Measurements from ENCODE around the gene ZNF281. TPM values are rescaled to one million over a fixed set of nuclear protein-coding genes. Genes with fewer than 3 reads are reported as not detected.

The ZNF281 gene
- total RNA-seq, 1 donor from 2014 or later: 47.1 TPM

DNA sequence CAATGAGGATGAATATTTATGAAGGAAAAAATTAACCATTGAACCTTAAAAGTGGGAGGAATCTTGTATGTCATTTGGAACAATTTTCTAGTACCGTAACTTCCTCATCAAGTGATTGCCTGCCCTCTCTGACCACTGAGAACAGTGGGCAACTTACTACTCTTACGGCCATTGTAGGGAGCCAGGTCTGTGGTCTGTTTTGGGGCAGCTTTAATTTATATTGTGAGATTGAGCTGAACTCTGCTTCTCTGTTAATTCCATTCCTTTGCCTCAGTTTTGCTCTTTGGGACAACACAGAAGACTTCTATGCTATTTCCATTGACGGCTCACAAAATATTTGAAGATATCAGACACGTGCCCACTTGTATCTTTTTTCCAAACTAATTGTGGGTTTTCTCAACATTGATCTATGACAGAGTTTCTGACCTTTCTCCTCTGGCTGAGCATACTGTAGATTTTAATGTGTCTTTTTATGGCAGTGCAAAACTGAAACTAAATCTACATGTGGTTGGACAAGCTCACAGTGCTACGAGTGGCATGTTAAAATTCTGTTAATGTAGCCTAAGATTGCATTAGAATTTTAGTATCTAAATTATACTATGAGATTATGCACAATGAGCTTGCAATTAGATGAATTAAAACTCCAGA is 27.8 kb upstream of the ZNF281 start:
- H3K9me3 ChIP-seq (ENCODE audit: low read depth): no peaks in the 10 kb centered on the region

GRCh38 chr1:200437088-200437487 is 27.3 kb upstream of the ZNF281 start:
- no peak for TF ChIP-seq EZH2phosphoT487 (IDR thresholded peaks at IDR 0.05)
- TF ChIP-seq, protein P1, sequence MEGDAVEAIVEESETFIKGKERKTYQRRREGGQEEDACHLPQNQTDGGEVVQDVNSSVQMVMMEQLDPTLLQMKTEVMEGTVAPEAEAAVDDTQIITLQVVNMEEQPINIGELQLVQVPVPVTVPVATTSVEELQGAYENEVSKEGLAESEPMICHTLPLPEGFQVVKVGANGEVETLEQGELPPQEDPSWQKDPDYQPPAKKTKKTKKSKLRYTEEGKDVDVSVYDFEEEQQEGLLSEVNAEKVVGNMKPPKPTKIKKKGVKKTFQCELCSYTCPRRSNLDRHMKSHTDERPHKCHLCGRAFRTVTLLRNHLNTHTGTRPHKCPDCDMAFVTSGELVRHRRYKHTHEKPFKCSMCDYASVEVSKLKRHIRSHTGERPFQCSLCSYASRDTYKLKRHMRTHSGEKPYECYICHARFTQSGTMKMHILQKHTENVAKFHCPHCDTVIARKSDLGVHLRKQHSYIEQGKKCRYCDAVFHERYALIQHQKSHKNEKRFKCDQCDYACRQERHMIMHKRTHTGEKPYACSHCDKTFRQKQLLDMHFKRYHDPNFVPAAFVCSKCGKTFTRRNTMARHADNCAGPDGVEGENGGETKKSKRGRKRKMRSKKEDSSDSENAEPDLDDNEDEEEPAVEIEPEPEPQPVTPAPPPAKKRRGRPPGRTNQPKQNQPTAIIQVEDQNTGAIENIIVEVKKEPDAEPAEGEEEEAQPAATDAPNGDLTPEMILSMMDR (IDR thresholded peaks at IDR 0.05): no peak
- TF ChIP-seq EZH2 (IDR thresholded peaks at IDR 0.05): no peak
- no peak for DNase-seq (ENCODE audit: low spot score)
- H3K79me2 ChIP-seq (ENCODE audit: low read depth): no peaks in the 10 kb centered on the region
- H3F3A ChIP-seq (ENCODE audit: low read depth): no peaks in the 10 kb centered on the region
- Mint-ChIP-seq H3K9me3 (no peaks in the 10 kb centered on the region), H3K27ac (no peak overlapping the region), H3K36me3 (no peaks in the 10 kb centered on the region), H3K4me3 (no peak overlapping the region), H3K27me3 (ENCODE audit: insufficient read depth, low read depth) (peaks cover 4% of the 10 kb centered on the region), H3K4me1 (no peaks in the 10 kb centered on the region)
- no peak overlapping the region for H3K4me2 ChIP-seq
- no peaks in the 10 kb centered on the region for H3K9me3 ChIP-seq (ENCODE audit: low read depth)
- no peaks in the 10 kb centered on the region for H3K4me1 ChIP-seq
- H2AFZ ChIP-seq (replicated peaks): no peak overlapping the region
- H3K36me3 ChIP-seq: no peaks in the 10 kb centered on the region
- no peak overlapping the region for H3K27ac ChIP-seq
- H3K9ac ChIP-seq: no peak overlapping the region
- no peak overlapping the region for H3K4me3 ChIP-seq
- no peaks in the 10 kb centered on the region for H3K27me3 ChIP-seq
- no peaks in the 10 kb centered on the region for H4K20me1 ChIP-seq (ENCODE audit: low read depth)

More for the DNA sequence above, 27.8 kb upstream of the ZNF281 start:
- no peaks in the 10 kb centered on the region for H3K79me2 ChIP-seq (ENCODE audit: low read depth)
- H3K4me3 Mint-ChIP-seq: no peak overlapping the region
- TF ChIP-seq, protein P1 (IDR thresholded peaks at IDR 0.05): no peak
- TF ChIP-seq EZH2 (IDR thresholded peaks at IDR 0.05) (no peak), EZH2phosphoT487 (IDR thresholded peaks at IDR 0.05) (no peak)
- no peak overlapping the region for H3K4me2 ChIP-seq
- H3K36me3 Mint-ChIP-seq: no peaks in the 10 kb centered on the region
- H3K4me3 ChIP-seq: no peak overlapping the region
- no peaks in the 10 kb centered on the region for H3K27me3 ChIP-seq
- no peaks in the 10 kb centered on the region for H3K4me1 Mint-ChIP-seq
- H3K9me3 Mint-ChIP-seq: no peaks in the 10 kb centered on the region
- no peaks in the 10 kb centered on the region for H3K4me1 ChIP-seq
- H3K27ac Mint-ChIP-seq: no peak overlapping the region
- no peak overlapping the region for H3K27ac ChIP-seq
- H3K36me3 ChIP-seq: no peaks in the 10 kb centered on the region
- no peak overlapping the region for H2AFZ ChIP-seq (replicated peaks)
- peaks cover 4% of the 10 kb centered on the region for H3K27me3 Mint-ChIP-seq (ENCODE audit: insufficient read depth, low read depth)
- no peaks in the 10 kb centered on the region for H3F3A ChIP-seq (ENCODE audit: low read depth)
- DNase-seq (ENCODE audit: low spot score): no peak
- no peak overlapping the region for H3K9ac ChIP-seq
- no peaks in the 10 kb centered on the region for H4K20me1 ChIP-seq (ENCODE audit: low read depth)

DNA sequence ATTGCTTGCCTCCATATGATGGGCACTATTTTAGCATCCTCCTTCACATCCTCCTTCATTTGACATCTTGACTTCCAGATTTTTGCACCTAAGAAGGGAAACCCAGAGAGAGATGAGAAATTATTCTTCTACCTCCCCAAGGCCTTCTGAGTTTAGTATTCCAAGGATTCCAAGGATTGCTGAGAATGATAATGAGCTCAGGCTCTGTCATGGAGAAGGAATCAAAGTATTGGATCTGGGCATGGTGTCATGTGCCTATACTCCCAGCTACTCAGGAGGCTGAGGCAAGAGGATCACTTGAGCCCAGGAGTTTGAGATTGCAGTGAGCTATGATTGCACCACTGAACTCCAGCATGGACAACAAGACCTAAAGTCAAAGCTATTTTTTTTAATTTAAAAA is 26.6 kb upstream of the ZNF281 start:
- H3K4me2 ChIP-seq: no peak overlapping the region
- Mint-ChIP-seq H3K4me1 (no peaks in the 10 kb centered on the region), H3K9me3 (no peaks in the 10 kb centered on the region), H3K27ac (no peak overlapping the region), H3K27me3 (ENCODE audit: insufficient read depth, low read depth) (peaks cover 5% of the 10 kb centered on the region), H3K4me3 (no peak overlapping the region), H3K36me3 (no peaks in the 10 kb centered on the region)
- H3K9me3 ChIP-seq (ENCODE audit: low read depth): no peaks in the 10 kb centered on the region
- TF ChIP-seq, protein P1 (IDR thresholded peaks at IDR 0.05): no peak
- TF ChIP-seq EZH2 (IDR thresholded peaks at IDR 0.05) (no peak), EZH2phosphoT487 (IDR thresholded peaks at IDR 0.05) (no peak)
- H4K20me1 ChIP-seq (ENCODE audit: low read depth): no peaks in the 10 kb centered on the region
- no peak overlapping the region for H3K9ac ChIP-seq
- DNase-seq (ENCODE audit: low spot score): no peak
- H3K27me3 ChIP-seq: no peaks in the 10 kb centered on the region
- no peaks in the 10 kb centered on the region for H3F3A ChIP-seq (ENCODE audit: low read depth)
- H3K79me2 ChIP-seq (ENCODE audit: low read depth): no peaks in the 10 kb centered on the region
- no peak overlapping the region for H3K27ac ChIP-seq
- no peaks in the 10 kb centered on the region for H3K4me1 ChIP-seq
- H3K4me3 ChIP-seq: no peak overlapping the region
- no peaks in the 10 kb centered on the region for H3K36me3 ChIP-seq
- no peak overlapping the region for H2AFZ ChIP-seq (replicated peaks)
